Left lung (tissue), 10 donors: ENCODE results near the gene TBC1D8. TPM values are rescaled to one million over a fixed set of nuclear protein-coding genes. Genes with fewer than 3 reads are reported as not detected.

Experiments used
- ATAC-seq: fragments of 200-7000 bp; cut with Tn5 transposase; one replicate; pipeline ENCODE4 v1.9.1; 2020; ENCODE audit warnings: moderate library complexity
- DNase-seq, 4 donors: peaks; one replicate each; pipeline ENCODE4 v3.0.0-alpha.2; 2013 to 2020
- H3K27ac ChIP-seq, 2 donors: fragments of 200-600 bp; sonication (generic) in 1 of 2; one replicate each; pipeline versions ENCODE4 v1.5.0 to v1.8.0; 2020 to 2021
- H3K27me3 ChIP-seq, 2 donors: fragments of 200-600 bp; sonication (generic) in 1 of 2; one replicate each; pipeline versions ENCODE4 v1.5.0 to v1.8.0; 2020 to 2021
- H3K36me3 ChIP-seq, 2 donors: fragments of 200-600 bp; sonication (generic) in 1 of 2; one replicate each; pipeline versions ENCODE4 v1.5.0 to v1.8.0; 2020 to 2021
- H3K4me1 ChIP-seq, 2 donors: fragments of 200-600 bp; one replicate each; pipeline ENCODE4 v1.8.0; 2021
- H3K4me3 ChIP-seq, 2 donors: fragments of 200-600 bp; sonication (generic) in 1 of 2; one replicate each; pipeline versions ENCODE4 v1.5.0 to v1.8.0; 2020 to 2021; ENCODE audit warnings: mild to moderate bottlenecking in 1 of 2
- H3K9me3 ChIP-seq, 2 donors: fragments of 200-600 bp; sonication (generic) in 1 of 2; one replicate each; pipeline versions ENCODE4 v1.5.0 to v1.8.0; 2020 to 2021
- CTCF ChIP-seq, 2 donors: fragments of 200-600 bp; sonication (generic) in 1 of 2; IDR thresholded peaks; one replicate each; pipeline versions ENCODE4 v1.5.0 to v1.8.0; 2021; ENCODE audit warnings: antibody characterized with exemption in 2 of 2
- intact Hi-C, 2 donors: fragments of 100-400 bp; cut with DNase I; formaldehyde crosslinking; loops; one replicate each; pipeline versions ENCODE4 v1.11.2 to v1.14.2; 2022
- polyA plus RNA-seq, 6 donors: library from polyadenylated mRNA; unstranded; fragments of 120-200 nt; gene quantifications; one replicate each; pipeline ENCODE4 v1.2.1, GENCODE V29; 2013; ENCODE audit not compliant: insufficient read length in 6 of 6
- total RNA-seq, 2 donors: library from RNA; stranded (reverse); fragmentation: NEBNext Ultra II Directional; extraction: Animal tissue kit (Norgen Biotek cat#: 25700); gene quantifications; one replicate each; pipeline ENCODE4 v1.2.1, GENCODE V29; 2021
- donor health status: DM: no; HTN: yes; CAD: no.
- donor health status: DM: no; HTN: no; CAD: no.

TBC1D8 gene
- total and polyA plus RNA-seq, 8 donors: 11.7 to 36.5 (median 32.1) TPM

GRCh38 chr2:101007415-101008345 is 143.5 kb downstream of the TBC1D8 start:
- Histone ChIP-seq H3K27ac (no peak overlapping the region), H3K36me3 (peaks cover 0 to 84% of the 10 kb centered on the region in 2 donors), H3K4me3 (no peak overlapping the region), H3K27me3 (no peaks in the 10 kb centered on the region), H3K9me3 (no peaks in the 10 kb centered on the region), H3K4me1 (peaks cover 9 to 42% of the 10 kb centered on the region in 2 donors)
- intact Hi-C loops: no loop called here
- DNase-seq: no peak
- ATAC-seq: no peak
- no peak for TF ChIP-seq CTCF (IDR thresholded peaks at IDR 0.05)

DNA sequence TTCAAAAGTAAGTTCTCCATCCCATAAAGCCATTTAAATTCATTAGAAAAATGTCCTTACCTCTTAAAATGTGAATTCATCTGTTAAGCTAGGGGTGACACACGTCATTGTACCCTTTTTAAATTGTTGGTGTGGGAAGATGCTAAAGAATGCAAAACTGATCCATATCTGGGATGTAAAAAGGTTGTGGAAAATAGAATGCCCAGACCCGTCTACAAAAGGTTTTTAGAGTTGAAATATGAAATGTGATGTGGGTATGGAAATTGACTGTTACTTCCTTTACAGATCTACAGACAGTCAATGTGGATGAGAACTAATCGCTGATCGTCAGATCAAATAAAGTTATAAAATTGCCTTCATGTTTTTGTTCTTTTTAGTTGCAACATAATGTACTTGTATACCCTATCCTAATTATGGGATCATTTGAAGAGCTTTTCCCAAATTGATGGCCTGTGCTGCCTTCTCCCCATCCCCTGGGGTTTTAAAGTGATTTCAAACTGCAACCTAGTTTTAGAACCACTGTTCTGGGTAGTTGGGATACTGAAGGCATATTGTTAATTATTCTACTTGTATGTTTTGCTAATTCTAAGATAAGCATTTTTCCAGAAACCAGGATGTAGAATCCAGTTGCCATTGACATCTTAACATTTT is 145.0 kb downstream of the TBC1D8 start:
- ATAC-seq (no peak), DNase-seq (no peak)
- intact Hi-C loops: no loop called here
- TF ChIP-seq CTCF (IDR thresholded peaks at IDR 0.05): no peak
- Histone ChIP-seq H3K9me3 (no peaks in the 10 kb centered on the region), H3K27ac (no peak overlapping the region), H3K4me3 (no peak overlapping the region), H3K4me1 (peaks cover 9 to 46% of the 10 kb centered on the region in 2 donors), H3K36me3 (peaks cover 0 to 78% of the 10 kb centered on the region in 2 donors), H3K27me3 (no peaks in the 10 kb centered on the region)

GRCh38 chr2:101004620-101005325 is 146.4 kb downstream of the TBC1D8 start:
- no peaks in the 10 kb centered on the region for H3K27me3 ChIP-seq
- H3K36me3 ChIP-seq: peaks cover 0 to 64% of the 10 kb centered on the region in 2 donors
- intact Hi-C loops: no loop called here
- DNase-seq (no peak), ATAC-seq (no peak)
- no peaks in the 10 kb centered on the region for H3K9me3 ChIP-seq
- peaks cover 9 to 46% of the 10 kb centered on the region in 2 donors for H3K4me1 ChIP-seq
- peak overlapping the region in 1 of 2 donors; percentile 72 for H3K4me3 ChIP-seq
- no peak overlapping the region for H3K27ac ChIP-seq
- TF ChIP-seq CTCF (IDR thresholded peaks at IDR 0.05): no peak

GRCh38 chr2:101003278-101003775 is 147.9 kb downstream of the TBC1D8 start:
- ATAC-seq (no peak), DNase-seq (no peak)
- H3K27me3 ChIP-seq: no peaks in the 10 kb centered on the region
- H3K4me3 ChIP-seq: peak overlapping the region; percentile 72 to 84
- peaks cover 0 to 49% of the 10 kb centered on the region in 2 donors for H3K36me3 ChIP-seq
- H3K27ac ChIP-seq: peak overlapping the region in 1 of 2 donors; percentile 86
- no peaks in the 10 kb centered on the region for H3K9me3 ChIP-seq
- H3K4me1 ChIP-seq: peaks cover 9 to 46% of the 10 kb centered on the region in 2 donors
- no peak for TF ChIP-seq CTCF (IDR thresholded peaks at IDR 0.05)
- intact Hi-C loops: no loop called here
